Uterus (tissue), 2 donors: ENCODE results near the gene LCN1.

ENCODE experiments used
- POLR2A ChIP-seq, 2 donors: fragments of 450-650 bp; IDR thresholded peaks; one replicate each; pipeline ENCODE4 v1.6.1; 2016; ENCODE audit warnings: antibody characterized with exemption in 2 of 2, mild to moderate bottlenecking in 1 of 2, moderate library complexity in 1 of 2
- TF ChIP-seq, protein P1 (sequence below), 4 experiments: fragments of 200-600 bp in 2 of 4; fragments of 450-650 bp in 2 of 4; sonication (generic) in 2 of 4; IDR thresholded peaks; one replicate each; pipeline ENCODE4 v1.5.1; 2016 to 2019; ENCODE audit warnings: antibody characterized with exemption in 4 of 4, mild to moderate bottlenecking in 2 of 4, moderate library complexity in 1 of 4

GRCh38 chr9:135480940-135481310 is 40.3 kb upstream of the LCN1 start:
- TF ChIP-seq, protein P1, sequence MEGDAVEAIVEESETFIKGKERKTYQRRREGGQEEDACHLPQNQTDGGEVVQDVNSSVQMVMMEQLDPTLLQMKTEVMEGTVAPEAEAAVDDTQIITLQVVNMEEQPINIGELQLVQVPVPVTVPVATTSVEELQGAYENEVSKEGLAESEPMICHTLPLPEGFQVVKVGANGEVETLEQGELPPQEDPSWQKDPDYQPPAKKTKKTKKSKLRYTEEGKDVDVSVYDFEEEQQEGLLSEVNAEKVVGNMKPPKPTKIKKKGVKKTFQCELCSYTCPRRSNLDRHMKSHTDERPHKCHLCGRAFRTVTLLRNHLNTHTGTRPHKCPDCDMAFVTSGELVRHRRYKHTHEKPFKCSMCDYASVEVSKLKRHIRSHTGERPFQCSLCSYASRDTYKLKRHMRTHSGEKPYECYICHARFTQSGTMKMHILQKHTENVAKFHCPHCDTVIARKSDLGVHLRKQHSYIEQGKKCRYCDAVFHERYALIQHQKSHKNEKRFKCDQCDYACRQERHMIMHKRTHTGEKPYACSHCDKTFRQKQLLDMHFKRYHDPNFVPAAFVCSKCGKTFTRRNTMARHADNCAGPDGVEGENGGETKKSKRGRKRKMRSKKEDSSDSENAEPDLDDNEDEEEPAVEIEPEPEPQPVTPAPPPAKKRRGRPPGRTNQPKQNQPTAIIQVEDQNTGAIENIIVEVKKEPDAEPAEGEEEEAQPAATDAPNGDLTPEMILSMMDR (IDR thresholded peaks at IDR 0.05): no peak
- no peak for TF ChIP-seq POLR2A (IDR thresholded peaks at IDR 0.05)
